ENCODE data around the gene PRKG1.
A peak's percentile ranks its signal among the peaks of the same experiment; 100 is the strongest.

The PRKG1 gene

DNA sequence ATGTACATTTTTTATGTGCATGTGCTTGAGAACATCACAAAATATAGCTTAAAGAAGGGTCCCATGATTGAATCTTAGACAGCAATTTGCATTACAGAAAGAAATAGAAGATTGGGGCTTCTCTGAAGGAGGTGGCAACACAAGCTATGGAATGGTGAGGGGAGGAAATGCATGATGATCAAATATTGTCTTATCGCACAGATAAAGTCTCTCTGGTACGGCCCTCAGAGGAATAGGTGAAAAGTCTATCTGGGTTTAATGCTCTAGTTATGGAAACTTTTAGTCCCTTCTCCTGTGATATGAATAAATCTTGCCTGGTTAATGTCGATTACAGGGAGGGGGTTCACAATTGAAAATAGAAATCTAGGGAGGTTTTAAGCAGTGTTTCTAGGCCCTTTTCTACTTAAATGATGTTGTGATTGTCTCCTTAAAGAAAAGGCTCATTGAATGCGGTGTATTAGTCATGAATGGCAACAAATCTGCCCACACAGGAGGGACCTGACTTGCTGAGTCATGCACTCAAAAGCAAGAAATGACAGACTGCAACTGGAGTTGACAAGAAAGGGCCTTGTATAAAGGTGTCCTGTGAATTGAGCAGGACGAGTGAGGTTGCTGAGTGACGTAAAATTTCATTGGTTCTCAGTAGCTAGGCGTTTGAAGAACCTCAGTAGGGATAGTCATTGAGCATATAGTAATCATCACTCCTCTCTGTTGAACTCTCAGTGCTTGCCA lies 758.5 kb downstream of the PRKG1 start:
- no peak overlapping the region for H3K4me3 Mint-ChIP-seq
- H3K9me3 Mint-ChIP-seq, result peaks cover 14% of the 10 kb centered on the region
- H3K4me1 Mint-ChIP-seq, result peaks cover 5% of the 10 kb centered on the region
- ATAC-seq (peak; percentile 63), DNase-seq (no peak)
- no peaks in the 10 kb centered on the region for H3K27me3 Mint-ChIP-seq
- no peaks in the 10 kb centered on the region for H3K36me3 Mint-ChIP-seq (ENCODE audit: low read depth)
- no peak overlapping the region for H3K27ac Mint-ChIP-seq

DNA sequence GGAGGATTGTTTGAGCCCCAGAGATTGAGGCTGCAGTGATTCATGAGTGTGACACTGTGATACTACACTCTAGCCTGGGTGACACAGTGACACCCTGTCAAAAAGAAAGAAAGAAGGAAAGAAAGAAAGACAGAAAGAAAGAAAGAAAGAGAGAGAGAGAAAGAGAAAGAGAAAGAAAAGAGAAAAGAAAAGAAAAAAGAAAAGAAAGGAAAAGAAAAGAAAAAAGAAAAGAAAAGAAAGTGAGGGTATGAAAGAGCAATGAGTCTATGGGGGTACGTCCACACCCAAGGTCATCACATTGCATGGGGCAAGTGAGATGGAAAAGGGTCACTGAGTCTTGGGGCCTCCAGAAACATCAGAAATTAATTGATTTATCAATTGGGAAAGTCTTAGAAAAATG lies 760.3 kb downstream of the PRKG1 start:
- peaks cover 5% of the 10 kb centered on the region for H3K4me1 Mint-ChIP-seq
- no peak for ATAC-seq
- no peaks in the 10 kb centered on the region for H3K27me3 Mint-ChIP-seq
- no peak overlapping the region for H3K4me3 Mint-ChIP-seq
- H3K27ac Mint-ChIP-seq, result no peak overlapping the region
- no peaks in the 10 kb centered on the region for H3K36me3 Mint-ChIP-seq (ENCODE audit: low read depth)
- peaks cover 10% of the 10 kb centered on the region for H3K9me3 Mint-ChIP-seq
- no peak for DNase-seq

DNA sequence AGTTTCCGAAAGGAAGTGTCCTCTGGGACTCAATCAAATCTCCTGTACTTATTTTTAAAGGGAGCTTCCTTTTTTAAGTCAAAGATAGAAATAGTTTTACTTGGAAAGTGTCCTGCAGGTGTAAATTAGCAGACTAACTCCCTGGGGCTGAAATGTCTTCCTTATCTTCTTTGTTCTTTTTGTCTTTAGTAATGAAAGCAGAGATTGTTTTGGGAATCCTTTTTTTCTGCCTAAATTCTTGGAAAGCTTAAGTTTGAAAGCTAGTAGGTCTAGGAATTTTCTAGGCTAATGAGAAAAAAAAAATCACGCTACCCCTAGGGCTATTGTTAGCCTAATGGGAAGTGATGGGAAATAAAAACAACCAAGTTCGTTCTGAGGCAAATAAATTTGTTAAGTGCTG lies 764.2 kb downstream of the PRKG1 start:
- H3K4me3 Mint-ChIP-seq, result no peak overlapping the region
- peaks cover 6% of the 10 kb centered on the region for H3K9me3 Mint-ChIP-seq
- H3K27me3 Mint-ChIP-seq, result no peaks in the 10 kb centered on the region
- ATAC-seq (no peak), DNase-seq (no peak)
- H3K36me3 Mint-ChIP-seq (ENCODE audit: low read depth), result no peaks in the 10 kb centered on the region
- peaks cover 1% of the 10 kb centered on the region for H3K4me1 Mint-ChIP-seq
- H3K27ac Mint-ChIP-seq, result no peak overlapping the region

DNA sequence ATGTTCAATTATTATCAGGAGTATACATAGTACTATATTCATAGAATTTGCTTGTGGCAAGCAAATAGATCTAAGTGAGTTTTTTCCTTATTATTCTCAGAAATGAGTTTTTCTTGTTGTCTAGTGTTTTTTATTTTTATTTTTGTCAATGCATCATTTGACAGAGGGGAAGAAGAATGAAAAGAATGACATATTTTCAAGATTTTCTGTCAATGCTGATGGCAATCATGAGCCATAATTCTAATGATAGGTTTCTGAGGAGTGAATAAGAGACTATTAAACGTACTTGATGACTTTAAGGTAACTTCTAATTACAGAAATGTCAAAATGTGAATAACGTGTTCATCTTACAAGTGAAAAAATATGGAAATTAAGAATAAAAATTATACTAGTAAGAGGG lies 769.7 kb downstream of the PRKG1 start:
- Mint-ChIP-seq H3K27ac (no peak overlapping the region), H3K27me3 (peaks cover 3% of the 10 kb centered on the region), H3K36me3 (ENCODE audit: low read depth) (no peaks in the 10 kb centered on the region), H3K4me3 (no peak overlapping the region), H3K4me1 (no peaks in the 10 kb centered on the region), H3K9me3 (no peaks in the 10 kb centered on the region)
- DNase-seq, result no peak
- ATAC-seq, result no peak

DNA sequence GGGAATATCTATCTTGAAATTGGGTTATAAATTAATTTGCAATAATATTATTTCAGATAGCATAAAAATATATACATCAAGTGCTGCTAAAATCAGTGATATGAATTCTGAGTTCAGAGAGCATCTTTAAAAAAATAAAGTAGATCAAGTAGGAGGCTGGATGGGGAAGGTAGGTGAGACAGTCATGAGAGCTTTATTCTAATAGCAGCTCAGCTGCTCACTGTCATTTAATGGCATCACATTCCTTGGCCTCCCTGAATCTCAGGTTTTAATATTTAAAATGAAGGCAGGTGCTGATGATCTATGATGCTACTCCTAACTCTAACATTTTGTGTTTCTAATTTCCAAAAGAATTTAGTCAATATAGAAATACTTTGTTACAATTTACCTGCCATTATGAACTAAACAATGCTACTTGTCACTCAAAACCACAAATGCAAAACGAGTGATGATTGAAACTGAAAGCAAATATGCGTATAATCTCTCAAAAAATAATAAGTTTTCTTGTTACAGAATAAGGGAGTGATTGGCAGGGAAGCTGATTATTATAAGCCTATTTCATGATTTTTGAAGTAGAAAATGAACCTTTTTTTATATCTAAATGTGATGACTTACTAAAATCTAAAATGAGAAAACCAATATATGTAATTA lies 772.7 kb downstream of the PRKG1 start:
- no peak for DNase-seq
- Mint-ChIP-seq H3K27ac (no peak overlapping the region), H3K9me3 (peaks cover 4% of the 10 kb centered on the region), H3K4me1 (no peaks in the 10 kb centered on the region), H3K4me3 (no peak overlapping the region), H3K36me3 (ENCODE audit: low read depth) (no peaks in the 10 kb centered on the region), H3K27me3 (peaks cover 6% of the 10 kb centered on the region)
- no peak for ATAC-seq

DNA sequence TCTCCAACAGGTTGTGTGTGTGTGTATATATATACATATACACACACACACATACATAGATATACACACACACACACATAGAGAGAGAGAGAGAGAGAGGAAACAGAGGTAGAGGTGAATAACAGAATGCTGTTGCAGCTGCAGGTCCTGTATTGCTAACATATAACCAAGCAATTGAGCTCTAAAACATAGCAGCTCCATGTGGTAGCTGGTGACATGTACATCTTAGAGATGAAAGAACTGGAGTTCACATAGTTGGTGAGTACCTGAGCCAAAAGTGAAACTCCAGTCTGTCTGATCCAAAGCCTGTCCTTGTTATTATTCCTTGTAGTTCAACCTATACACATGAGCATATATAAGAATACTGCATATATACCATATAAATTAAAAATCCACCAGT lies 778.0 kb downstream of the PRKG1 start:
- Mint-ChIP-seq H3K27ac (no peak overlapping the region), H3K36me3 (ENCODE audit: low read depth) (no peaks in the 10 kb centered on the region), H3K4me3 (no peak overlapping the region), H3K4me1 (no peaks in the 10 kb centered on the region), H3K27me3 (peaks cover 3% of the 10 kb centered on the region), H3K9me3 (peaks cover 4% of the 10 kb centered on the region)
- DNase-seq (no peak), ATAC-seq (no peak)

DNA sequence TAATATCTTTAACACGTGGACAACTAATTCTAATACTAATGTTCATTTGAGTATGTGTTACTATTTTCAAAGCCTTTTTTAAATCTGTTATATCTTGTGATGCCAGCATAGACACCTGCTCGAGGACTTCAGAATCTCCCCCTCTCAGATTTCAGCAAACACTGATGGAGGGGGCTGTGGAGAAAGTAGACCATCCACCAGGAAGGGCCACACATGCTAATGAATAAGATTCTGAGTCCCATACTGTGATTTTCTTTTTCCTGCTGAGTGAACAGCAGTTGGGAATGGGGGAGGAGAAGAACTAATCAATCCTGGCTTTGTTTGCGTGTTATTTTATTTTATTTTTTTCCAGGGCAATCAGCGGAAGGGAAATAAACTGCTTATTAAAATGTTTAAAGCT lies 783.0 kb downstream of the PRKG1 start:
- Mint-ChIP-seq H3K27me3 (no peaks in the 10 kb centered on the region), H3K9me3 (no peaks in the 10 kb centered on the region), H3K27ac (no peak overlapping the region), H3K4me3 (no peak overlapping the region), H3K36me3 (ENCODE audit: low read depth) (no peaks in the 10 kb centered on the region), H3K4me1 (no peaks in the 10 kb centered on the region)
- ATAC-seq (no peak), DNase-seq (no peak)

DNA sequence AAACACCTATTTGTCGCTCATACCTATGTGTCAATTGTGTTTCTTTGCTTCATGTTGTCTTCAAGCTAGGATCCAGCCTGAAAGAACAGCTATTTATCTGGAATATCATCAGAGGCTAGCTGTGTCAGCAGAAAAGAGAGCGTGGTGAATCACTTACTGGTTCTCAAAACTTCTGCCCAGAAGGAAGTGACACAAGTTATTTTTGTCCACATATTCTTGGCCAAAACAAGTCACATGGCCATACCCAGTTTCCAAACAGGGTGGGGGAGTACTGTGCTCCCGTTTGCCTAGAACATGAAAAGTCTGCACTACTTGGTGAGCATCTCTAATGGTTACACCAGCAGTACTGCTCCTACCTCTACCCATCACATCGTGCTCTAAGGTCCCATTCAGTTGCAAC lies 786.0 kb downstream of the PRKG1 start:
- ATAC-seq (no peak), DNase-seq (no peak)
- H3K4me3 Mint-ChIP-seq, result no peak overlapping the region
- H3K27me3 Mint-ChIP-seq, result no peaks in the 10 kb centered on the region
- no peaks in the 10 kb centered on the region for H3K36me3 Mint-ChIP-seq (ENCODE audit: low read depth)
- H3K9me3 Mint-ChIP-seq, result no peaks in the 10 kb centered on the region
- no peak overlapping the region for H3K27ac Mint-ChIP-seq
- H3K4me1 Mint-ChIP-seq, result no peaks in the 10 kb centered on the region

DNA sequence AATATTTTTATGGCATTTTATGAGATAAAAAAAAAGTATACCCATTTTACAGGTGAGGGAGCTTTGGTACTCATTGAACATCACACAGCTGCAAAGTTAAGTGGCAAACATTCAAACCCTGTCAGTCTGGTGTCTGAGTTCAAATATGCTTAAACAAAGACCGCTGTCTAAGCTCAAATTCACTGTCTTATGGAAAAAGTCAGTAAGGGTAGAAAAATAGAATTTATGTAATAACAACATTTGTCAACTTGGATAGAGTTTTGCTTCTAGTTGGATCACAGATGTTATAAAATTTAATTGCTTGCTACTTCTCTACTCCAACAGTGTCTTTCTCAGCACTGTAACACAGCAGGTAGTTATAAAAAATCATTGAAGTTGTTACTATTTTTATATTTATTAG lies 786.8 kb downstream of the PRKG1 start:
- no peaks in the 10 kb centered on the region for H3K9me3 Mint-ChIP-seq
- H3K4me1 Mint-ChIP-seq, result no peaks in the 10 kb centered on the region
- ATAC-seq (no peak), DNase-seq (no peak)
- H3K4me3 Mint-ChIP-seq, result no peak overlapping the region
- no peaks in the 10 kb centered on the region for H3K27me3 Mint-ChIP-seq
- no peak overlapping the region for H3K27ac Mint-ChIP-seq
- no peaks in the 10 kb centered on the region for H3K36me3 Mint-ChIP-seq (ENCODE audit: low read depth)

DNA sequence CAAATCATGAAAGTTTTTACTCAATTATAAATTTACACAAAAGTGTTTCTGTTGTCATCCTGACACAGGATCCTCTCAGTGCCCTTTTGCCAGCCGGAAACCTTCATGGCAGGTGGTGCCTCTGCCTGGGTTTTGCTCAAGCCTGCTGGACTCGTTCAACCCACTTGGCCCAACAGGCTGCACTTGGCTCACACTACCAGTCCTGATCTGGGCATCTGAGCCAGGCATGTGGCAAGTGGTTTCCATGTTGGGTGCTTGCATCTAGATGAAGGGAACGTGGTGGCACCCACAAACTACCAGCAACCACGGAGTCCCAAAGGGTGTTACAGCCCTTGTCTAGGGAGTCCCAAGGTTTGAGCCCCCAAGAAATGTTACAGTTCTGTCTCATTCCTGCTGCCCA lies 787.4 kb downstream of the PRKG1 start:
- Mint-ChIP-seq H3K36me3 (ENCODE audit: low read depth) (no peaks in the 10 kb centered on the region), H3K27me3 (no peaks in the 10 kb centered on the region), H3K4me1 (no peaks in the 10 kb centered on the region), H3K9me3 (no peaks in the 10 kb centered on the region), H3K4me3 (no peak overlapping the region), H3K27ac (no peak overlapping the region)
- ATAC-seq, result no peak
- no peak for DNase-seq

DNA sequence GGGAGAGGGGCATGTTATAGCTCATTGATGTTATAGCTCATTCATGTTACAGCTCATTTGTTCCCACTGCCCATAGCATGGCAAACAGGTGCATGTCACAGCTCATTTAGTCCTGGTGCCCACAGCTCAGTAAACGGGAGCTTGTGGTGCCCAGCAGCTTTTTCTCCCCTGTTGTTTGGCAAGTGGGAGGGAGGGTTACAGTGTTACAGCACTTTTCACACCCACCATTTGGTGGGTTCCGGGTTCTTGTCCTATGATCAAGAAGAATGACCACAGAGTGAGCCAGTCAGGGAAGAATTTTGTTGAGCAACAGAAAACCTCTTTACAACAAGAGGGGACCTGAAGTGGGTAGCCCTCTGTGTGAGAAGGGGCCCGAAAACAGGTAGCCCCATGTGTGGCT lies 787.9 kb downstream of the PRKG1 start:
- ATAC-seq (no peak), DNase-seq (no peak)
- H3K4me3 Mint-ChIP-seq, result no peak overlapping the region
- H3K27me3 Mint-ChIP-seq, result peaks cover under 1% of the 10 kb centered on the region
- H3K9me3 Mint-ChIP-seq, result no peaks in the 10 kb centered on the region
- H3K27ac Mint-ChIP-seq, result no peak overlapping the region
- no peaks in the 10 kb centered on the region for H3K36me3 Mint-ChIP-seq (ENCODE audit: low read depth)
- H3K4me1 Mint-ChIP-seq, result no peaks in the 10 kb centered on the region

DNA sequence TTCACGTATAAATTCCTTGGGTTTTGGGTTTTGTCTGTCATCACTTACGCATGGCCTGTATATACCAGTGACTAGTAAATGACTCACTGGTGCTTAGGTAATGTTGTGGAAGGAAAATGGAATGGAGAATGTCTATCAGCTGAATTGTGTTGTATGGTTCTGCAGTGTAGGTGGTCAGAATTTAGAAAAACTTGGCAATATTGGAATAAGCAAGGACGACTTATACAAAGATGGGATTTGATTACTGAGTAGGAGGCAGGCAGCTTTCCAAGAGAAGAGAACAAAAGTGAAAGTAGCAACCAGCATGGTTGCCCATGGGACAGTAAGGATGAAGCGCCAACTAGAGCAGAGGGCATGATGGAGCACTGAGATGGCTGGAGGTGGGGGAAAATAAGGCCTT lies 793.7 kb downstream of the PRKG1 start:
- Mint-ChIP-seq H3K4me3 (no peak overlapping the region), H3K27ac (no peak overlapping the region), H3K36me3 (ENCODE audit: low read depth) (no peaks in the 10 kb centered on the region), H3K4me1 (peaks cover 2% of the 10 kb centered on the region), H3K27me3 (peaks cover 4% of the 10 kb centered on the region), H3K9me3 (no peaks in the 10 kb centered on the region)
- ATAC-seq, result no peak
- no peak for DNase-seq

DNA sequence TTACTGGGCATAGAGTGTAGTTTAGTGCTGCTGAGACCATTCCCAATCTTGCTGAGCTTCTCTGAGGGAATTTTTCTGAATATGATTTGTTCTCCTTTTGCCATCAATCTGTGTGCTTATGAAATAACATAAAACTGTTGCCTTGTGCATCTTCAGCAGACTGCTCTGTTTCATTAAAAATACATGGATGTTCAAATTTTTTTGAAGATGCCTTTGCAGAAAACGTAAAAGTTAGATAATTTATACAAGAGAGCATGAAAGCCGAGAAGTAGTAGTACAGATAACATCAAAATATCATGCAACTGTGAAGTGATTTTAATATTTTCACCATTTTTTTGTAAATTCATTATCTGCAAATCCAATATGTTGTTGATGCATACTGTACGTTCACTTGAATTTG lies 799.8 kb downstream of the PRKG1 start:
- H3K36me3 Mint-ChIP-seq (ENCODE audit: low read depth), result no peaks in the 10 kb centered on the region
- DNase-seq (no peak), ATAC-seq (no peak)
- H3K27me3 Mint-ChIP-seq, result peaks cover 2% of the 10 kb centered on the region
- H3K9me3 Mint-ChIP-seq, result no peaks in the 10 kb centered on the region
- no peak overlapping the region for H3K4me3 Mint-ChIP-seq
- peaks cover 9% of the 10 kb centered on the region for H3K4me1 Mint-ChIP-seq
- H3K27ac Mint-ChIP-seq, result no peak overlapping the region

DNA sequence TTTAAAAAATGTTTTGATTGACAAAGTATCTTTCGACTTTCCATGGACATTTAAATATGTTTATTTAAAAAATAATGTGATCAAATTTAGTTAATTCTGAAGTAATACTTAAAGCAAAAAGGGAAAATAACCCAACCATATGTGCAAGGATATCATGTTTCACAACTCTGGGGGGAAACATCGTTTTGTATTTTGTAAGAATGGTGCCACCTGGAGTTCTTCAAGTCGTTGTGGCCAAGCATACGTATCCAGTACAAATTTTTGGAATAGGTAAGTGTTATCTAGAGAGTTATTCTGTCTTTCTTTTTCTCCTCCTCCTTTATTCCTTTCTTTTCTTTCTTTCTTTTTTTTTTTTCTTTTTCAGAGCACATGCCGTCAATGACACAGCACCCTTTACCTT lies 801.3 kb downstream of the PRKG1 start:
- no peaks in the 10 kb centered on the region for H3K9me3 Mint-ChIP-seq
- DNase-seq, result no peak
- H3K4me3 Mint-ChIP-seq, result no peak overlapping the region
- H3K36me3 Mint-ChIP-seq (ENCODE audit: low read depth), result no peaks in the 10 kb centered on the region
- H3K4me1 Mint-ChIP-seq, result peaks cover 14% of the 10 kb centered on the region
- peaks cover 2% of the 10 kb centered on the region for H3K27me3 Mint-ChIP-seq
- no peak for ATAC-seq
- no peak overlapping the region for H3K27ac Mint-ChIP-seq

DNA sequence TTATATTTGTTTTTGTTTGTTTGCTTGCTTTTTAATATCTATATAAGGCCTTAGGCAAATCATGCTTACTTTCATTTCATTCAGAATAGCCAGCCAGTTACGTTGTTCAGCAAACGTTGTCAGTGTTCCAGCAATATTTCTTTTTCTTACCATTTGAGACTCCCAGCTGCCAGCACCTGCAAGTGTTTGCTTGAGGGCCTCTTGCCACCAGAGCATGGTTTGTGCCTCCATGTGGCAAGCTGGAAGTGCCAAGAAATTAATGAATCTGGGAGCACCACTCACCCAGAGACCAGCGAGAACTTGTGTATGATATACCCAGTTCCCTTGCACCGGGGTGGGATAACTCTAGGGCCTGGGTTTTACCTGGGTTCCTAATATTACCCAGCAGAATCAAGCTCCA lies 802.2 kb downstream of the PRKG1 start:
- ATAC-seq, result no peak
- Mint-ChIP-seq H3K27ac (no peak overlapping the region), H3K36me3 (ENCODE audit: low read depth) (no peaks in the 10 kb centered on the region)

DNA sequence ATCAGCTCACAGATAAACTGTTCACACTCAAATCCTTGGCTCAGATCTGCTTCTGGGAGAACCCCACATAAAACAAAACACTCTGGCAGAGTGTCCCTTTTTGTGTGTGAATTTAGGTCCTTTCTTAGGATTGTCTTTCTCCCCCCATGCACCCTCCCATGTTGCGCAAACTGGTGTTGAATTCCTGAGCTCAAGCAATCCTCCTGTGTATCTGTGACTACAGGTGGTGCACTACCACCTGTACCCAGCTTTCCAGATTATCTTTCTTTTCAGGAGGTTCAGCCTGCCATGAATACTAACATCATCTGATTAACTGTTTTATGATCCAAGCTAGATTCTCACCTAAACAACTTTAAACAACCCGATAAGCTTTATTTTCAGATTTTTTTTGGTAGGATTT lies 802.7 kb downstream of the PRKG1 start:
- H3K4me3 Mint-ChIP-seq, result no peak overlapping the region
- no peak for ATAC-seq

More for the DNA sequence above, 802.2 kb downstream of the PRKG1 start:
- H3K4me1 Mint-ChIP-seq, result peaks cover 14% of the 10 kb centered on the region
- DNase-seq, result no peak
- peaks cover 2% of the 10 kb centered on the region for H3K27me3 Mint-ChIP-seq
- no peaks in the 10 kb centered on the region for H3K9me3 Mint-ChIP-seq
- H3K4me3 Mint-ChIP-seq, result no peak overlapping the region

More for the DNA sequence above, 802.7 kb downstream of the PRKG1 start:
- Mint-ChIP-seq H3K36me3 (ENCODE audit: low read depth) (no peaks in the 10 kb centered on the region), H3K4me1 (peaks cover 14% of the 10 kb centered on the region), H3K9me3 (no peaks in the 10 kb centered on the region), H3K27me3 (peaks cover 2% of the 10 kb centered on the region), H3K27ac (no peak overlapping the region)
- DNase-seq, result no peak

Data from activated naive CD8-positive, alpha-beta T cell treated with anti-CD3 and anti-CD28 coated beads, Interleukin-2, amount 50 U/mL, for 24 hours (primary cell).